GM18511 (cell line): Measurements from ENCODE around the gene CCDC47.
"Not testable (repeated sequence)": the region's sequence is repeated elsewhere in the genome, so short reads cannot be mapped to it uniquely, and the experiment has no call there.

Source experiments
- ATAC-seq: cut with Tn5 transposase; IDR thresholded peaks from one replicate; pipeline ENCODE4 v1.9.1; 2021; ENCODE audit warnings: mild to moderate bottlenecking, moderate library complexity; ENCODE audit not compliant: unreplicated experiment

CCDC47 gene, protein sequence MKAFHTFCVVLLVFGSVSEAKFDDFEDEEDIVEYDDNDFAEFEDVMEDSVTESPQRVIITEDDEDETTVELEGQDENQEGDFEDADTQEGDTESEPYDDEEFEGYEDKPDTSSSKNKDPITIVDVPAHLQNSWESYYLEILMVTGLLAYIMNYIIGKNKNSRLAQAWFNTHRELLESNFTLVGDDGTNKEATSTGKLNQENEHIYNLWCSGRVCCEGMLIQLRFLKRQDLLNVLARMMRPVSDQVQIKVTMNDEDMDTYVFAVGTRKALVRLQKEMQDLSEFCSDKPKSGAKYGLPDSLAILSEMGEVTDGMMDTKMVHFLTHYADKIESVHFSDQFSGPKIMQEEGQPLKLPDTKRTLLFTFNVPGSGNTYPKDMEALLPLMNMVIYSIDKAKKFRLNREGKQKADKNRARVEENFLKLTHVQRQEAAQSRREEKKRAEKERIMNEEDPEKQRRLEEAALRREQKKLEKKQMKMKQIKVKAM

GRCh38 chr17:63773272-63774140 is at the start of gene CCDC47:
Gene CCDC47 (minus strand): TSS chr17:63773597. CDS start chr17:63766175, 7,422 bp downstream.
- peak; percentile 86 for ATAC-seq

GRCh38 chr17:63822537-63822936 is 49.1 kb upstream of the CCDC47 start:
- no peak for ATAC-seq

DNA sequence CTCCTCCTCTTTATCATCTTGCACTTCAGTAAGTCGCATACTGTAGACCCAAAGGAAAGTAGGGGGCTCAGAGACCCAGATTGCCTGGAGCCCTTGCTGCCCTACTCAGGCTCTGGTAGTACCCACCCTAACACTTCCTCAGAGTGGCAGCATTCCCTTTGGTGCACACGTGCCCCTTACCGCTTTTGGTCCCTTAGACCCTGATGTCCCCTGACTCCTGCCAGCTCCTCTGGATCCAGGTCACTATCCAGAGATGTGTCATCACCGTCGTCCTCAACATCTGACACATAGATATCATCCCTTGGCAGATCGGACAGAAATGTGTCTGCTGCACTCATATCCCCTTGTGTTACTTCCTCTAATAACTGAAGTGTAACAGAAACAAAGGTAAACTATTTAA is 48.4 kb upstream of the CCDC47 start:
- ATAC-seq: no peak

DNA sequence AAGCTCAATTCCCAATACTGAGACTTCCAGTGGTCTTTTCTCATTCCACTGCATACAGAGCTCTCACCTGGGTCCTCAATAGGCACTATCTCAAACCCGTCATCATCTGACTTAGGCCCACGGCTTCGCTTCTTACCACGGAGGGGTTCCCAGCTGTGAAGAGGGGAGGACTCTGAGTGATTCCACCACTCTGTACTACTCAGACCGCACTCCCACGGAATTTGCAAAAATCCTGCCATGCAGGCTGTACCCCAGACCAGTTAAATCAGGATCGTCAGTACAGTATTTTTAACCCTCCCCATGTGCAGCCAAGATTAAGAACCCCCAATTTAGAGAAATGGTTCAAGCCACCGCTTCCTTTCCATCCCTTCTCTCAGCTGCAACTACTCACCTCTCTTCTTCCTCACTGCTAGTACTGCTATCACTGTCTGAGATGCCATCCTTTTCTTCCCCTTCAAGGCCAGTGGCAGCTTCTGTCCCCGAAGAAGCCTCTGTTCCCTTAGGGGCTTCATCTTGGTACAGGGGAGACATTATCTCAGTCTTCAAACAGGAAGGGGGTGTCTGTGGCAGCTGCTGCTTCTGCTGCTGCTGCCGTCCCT is 47.7 kb upstream of the CCDC47 start:
- no peak for ATAC-seq

DNA sequence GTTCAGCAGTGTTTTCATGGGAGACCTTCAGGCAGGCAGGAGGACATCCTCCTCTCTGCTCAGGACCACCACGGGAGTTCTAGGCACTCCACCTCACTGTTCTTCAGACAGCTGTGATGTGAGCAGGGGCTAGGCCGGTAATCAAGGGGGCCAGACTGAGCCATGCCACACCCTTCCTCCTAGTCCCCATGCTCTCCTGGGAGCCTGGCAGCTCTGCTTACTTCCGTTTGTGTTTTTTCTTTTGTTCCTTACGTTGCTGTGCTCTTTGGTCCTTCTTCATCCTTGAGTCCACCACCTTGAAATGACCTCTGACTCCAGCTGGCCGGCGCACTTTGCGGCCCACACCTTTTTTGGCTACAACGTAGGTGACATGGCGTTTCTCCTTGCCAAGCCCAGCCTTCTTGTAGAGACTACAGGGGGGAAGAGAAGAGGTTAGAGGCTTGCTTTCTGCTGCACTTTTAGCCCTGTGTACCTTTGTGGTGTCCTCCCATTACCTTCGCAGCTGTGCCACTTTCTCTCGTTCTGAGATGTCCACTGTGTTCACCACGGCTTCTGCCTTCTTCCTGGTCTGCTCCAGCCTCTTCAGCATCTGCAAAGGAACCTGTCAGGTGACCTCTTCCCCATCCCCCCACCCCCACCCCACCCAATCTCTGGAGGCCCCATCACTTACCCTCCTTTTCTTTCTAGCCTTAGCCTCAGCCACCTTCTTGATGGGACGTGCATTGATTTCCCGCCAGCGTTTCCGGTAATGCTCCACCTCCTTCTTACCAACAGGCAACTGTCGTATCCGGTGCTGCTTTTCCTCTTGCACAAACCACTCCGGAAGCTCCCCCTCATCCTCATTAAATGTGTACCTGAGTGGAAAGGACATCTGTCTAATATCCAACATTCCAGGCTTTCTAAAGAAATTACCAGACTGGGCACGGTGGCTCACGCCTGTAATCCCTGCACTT is 46.5 kb upstream of the CCDC47 start:
- ATAC-seq: no peak

GRCh38 chr17:63819131-63819530 is 45.7 kb upstream of the CCDC47 start:
- ATAC-seq: no peak

GRCh38 chr17:63817736-63818385 is 44.5 kb upstream of the CCDC47 start:
- no peak for ATAC-seq

DNA sequence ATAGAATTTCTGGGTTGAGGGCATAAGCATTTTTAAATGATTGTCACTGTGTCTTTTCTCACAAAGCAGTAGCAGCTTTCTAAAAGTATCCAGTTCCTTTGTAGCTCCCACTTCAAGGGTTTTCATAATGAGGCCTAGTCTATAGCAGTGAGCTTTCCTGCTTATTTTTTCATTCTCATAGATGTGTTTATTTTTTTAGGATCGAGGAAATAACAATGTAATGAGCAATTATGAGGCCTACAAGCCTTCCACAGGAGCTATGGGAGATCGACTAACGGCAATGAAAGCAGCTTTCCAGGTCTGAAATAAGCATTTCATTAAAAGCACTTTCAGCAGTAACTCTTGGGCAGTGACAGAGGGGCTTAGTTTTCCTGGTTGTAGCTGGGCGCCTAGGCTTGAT is 43.3 kb upstream of the CCDC47 start:
- no peak for ATAC-seq

GRCh38 chr17:63816123-63816522 is 42.7 kb upstream of the CCDC47 start:
- no peak for ATAC-seq

GRCh38 chr17:63809970-63810369 is 36.6 kb upstream of the CCDC47 start:
- no peak for ATAC-seq

DNA sequence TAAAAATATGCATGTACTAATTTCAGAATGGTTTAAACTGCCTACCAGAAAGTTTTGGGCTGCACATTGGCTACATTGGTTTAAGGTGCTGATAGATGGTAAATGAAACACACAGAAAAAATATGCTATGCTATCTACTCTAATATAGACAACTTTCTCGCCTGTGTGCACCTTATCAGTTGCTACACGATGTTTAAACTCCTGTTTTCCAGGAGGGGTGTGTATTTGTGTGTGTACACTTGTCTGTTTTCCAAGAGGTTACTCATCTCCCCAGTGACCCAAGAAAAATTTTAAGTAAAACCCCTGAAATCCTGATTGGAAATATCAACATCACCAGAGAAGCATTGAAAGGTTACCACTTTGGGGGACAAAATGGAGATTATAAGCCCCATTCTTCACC is 32.2 kb upstream of the CCDC47 start:
- ATAC-seq: no peak

DNA sequence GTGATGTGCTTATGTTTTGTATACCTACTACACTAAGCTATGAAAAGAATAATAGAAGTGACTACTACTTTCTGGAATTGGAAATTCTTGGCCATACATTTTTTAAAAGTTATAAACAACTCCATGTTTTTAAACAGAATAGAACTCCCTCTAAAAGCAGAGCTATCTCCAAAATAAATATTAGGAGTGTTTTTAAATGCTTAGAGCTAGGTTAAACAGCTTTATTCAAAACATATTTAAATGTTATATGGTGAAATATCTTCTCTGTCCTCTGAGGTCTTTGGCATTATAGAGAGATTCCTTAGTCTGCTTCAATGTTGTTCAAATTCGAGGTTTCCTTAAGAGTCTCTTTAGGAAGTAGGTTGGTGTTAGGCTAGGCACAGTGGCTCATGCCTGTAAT is 30.9 kb upstream of the CCDC47 start:
- no peak for ATAC-seq

DNA sequence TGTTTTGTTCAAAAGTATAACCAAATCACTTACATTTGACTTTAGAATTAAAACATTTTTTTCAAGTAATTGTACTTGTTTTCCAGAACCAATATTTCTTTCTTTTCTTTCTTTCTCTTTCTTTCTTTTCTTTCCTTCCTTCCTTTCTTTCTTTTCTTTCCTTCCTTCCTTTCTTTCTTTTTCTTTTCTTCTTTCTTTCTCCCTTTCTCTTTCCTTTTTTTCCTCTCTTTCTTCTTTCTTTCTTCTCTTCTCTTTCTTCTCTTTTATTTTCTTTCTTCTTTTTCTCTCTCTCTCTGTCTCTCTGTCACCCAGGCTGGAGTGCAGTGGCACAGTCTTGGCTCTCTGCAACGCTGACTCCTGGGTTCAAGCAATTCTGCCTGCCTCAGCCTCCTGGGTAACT is 27.4 kb upstream of the CCDC47 start:
- no peak for ATAC-seq

- no peak for ATAC-seq
Measured at GRCh38 chr17:63798572-63799106, 25.2 kb upstream of the CCDC47 start.

DNA sequence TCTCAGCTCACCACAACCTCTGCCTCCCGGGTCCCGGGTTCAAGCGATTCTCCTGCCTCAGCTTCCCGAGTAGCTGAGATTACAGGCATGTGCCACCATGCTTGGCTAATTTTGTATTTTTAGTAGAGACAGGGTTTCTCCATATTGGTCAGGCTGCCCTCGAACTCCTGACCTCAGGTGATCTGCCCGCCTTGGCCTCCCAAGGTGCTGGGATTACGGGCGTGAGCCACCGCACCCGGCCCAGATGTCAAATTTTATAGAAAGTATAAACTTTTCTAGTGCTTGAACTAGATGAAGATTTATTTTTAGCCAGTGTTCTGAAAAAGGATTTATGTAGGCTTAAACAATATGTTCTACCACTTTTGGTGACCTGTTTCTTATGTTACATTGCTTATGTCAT is 23.0 kb upstream of the CCDC47 start:
- ATAC-seq: not testable (repeated sequence)

DNA sequence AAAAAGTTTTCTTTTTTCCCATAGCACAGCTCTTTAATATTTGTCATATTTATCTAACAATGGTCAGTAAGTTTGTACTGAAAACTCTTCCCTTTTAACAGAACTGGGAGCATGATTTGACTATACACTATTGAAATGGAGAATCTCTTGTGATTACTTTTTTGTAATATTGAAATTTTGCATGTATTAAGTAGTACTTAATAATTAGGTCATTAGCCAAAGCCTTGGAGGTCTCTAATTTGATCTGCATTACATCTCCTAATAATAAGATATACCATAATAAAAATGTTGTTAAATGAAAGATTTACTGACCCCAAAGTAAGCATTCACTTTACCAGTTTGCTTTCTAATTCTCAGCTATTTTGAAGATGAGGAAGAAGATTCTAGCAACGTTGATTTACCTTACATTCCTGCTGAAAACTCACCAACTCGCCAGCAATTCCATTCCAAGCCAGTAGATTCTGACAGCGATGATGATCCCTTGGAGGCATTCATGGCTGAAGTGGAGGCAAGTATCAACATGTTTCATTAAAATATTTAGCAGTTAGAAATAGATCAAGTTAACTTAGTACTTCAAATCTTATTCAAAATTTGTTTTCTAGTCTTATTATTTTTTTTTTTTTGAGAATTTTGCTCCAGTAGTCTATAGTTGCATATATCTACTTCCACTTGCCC is 18.8 kb upstream of the CCDC47 start:
- ATAC-seq: no peak

- no peak for ATAC-seq
Measured at GRCh38 chr17:63790057-63790456, 16.7 kb upstream of the CCDC47 start.

- ATAC-seq: no peak
Measured at GRCh38 chr17:63786971-63787711, 13.7 kb upstream of the CCDC47 start.
